Measurements from ENCODE around the gene DDX50. TPM values are rescaled to one million over a fixed set of nuclear protein-coding genes. Genes with fewer than 3 reads are reported as not detected.
"Not testable (repeated sequence)": the region's sequence is repeated elsewhere in the genome, so short reads cannot be mapped to it uniquely, and the experiment has no call there.

DDX50 gene
- polyA plus RNA-seq, 1 experiment = 60.8 TPM

- DNase-seq (ENCODE audit: low read depth, low spot score); H3K4me3 ChIP-seq (ENCODE audit: low read depth, low read length); H3K27me3 ChIP-seq (ENCODE audit: control insufficient read depth, insufficient read depth, low read length); H3K27ac ChIP-seq (ENCODE audit: low read depth, low read length); H3K9me3 ChIP-seq (ENCODE audit: control insufficient read depth, insufficient read depth, low read length); POLR2A ChIA-PET: not testable (repeated sequence)
- CTCF ChIA-PET = interaction anchor here (0.6 kb wide), 1 partner anchor 14 kb away, joined by 4 read pairs; no protein-coding TSS in a partner anchor
Observed at GRCh38 chr10:68932860-68933259, 31.7 kb downstream of the DDX50 start.

GRCh38 chr10:68934994-68935393 lies 33.9 kb downstream of the DDX50 start:
- POLR2A ChIA-PET = no interaction called here
- no peak overlapping the region for H3K27ac ChIP-seq (ENCODE audit: low read depth, low read length)
- H3K27me3 ChIP-seq (ENCODE audit: control insufficient read depth, insufficient read depth, low read length) = no peaks in the 10 kb centered on the region
- CTCF ChIA-PET = interaction anchor here (0.5 kb wide), 1 partner anchor 43 kb away, joined by 4 read pairs; no protein-coding TSS in a partner anchor
- no peak for DNase-seq (ENCODE audit: low read depth, low spot score)
- no peak for TF ChIP-seq CTCF (IDR thresholded peaks at IDR 0.05; ENCODE audit: low read depth, low read length)
- no peaks in the 10 kb centered on the region for H3K9me3 ChIP-seq (ENCODE audit: control insufficient read depth, insufficient read depth, low read length)
- no peak overlapping the region for H3K4me3 ChIP-seq (ENCODE audit: low read depth, low read length)

GRCh38 chr10:68938117-68938516 lies 37.0 kb downstream of the DDX50 start:
- Histone ChIP-seq H3K9me3 (ENCODE audit: control insufficient read depth, insufficient read depth, low read length) (no peaks in the 10 kb centered on the region), H3K4me3 (ENCODE audit: low read depth, low read length) (no peak overlapping the region), H3K27ac (ENCODE audit: low read depth, low read length) (no peak overlapping the region), H3K27me3 (ENCODE audit: control insufficient read depth, insufficient read depth, low read length) (no peaks in the 10 kb centered on the region)
- DNase-seq (ENCODE audit: low read depth, low spot score) = no peak
- no peak for TF ChIP-seq CTCF (IDR thresholded peaks at IDR 0.05; ENCODE audit: low read depth, low read length)
- ChIA-PET POLR2A (interaction anchor here (0.7 kb wide), 1 partner anchor 130 kb away, joined by 6 read pairs; no protein-coding TSS in a partner anchor), CTCF (interaction anchor here (0.7 kb wide), 1 partner anchor 166 kb away, joined by 3 read pairs; no protein-coding TSS in a partner anchor)

GRCh38 chr10:68938884-68939283 lies 37.8 kb downstream of the DDX50 start:
- TF ChIP-seq CTCF (IDR thresholded peaks at IDR 0.05; ENCODE audit: low read depth, low read length) = no peak
- no peaks in the 10 kb centered on the region for H3K9me3 ChIP-seq (ENCODE audit: control insufficient read depth, insufficient read depth, low read length)
- H3K27me3 ChIP-seq (ENCODE audit: control insufficient read depth, insufficient read depth, low read length) = no peaks in the 10 kb centered on the region
- H3K4me3 ChIP-seq (ENCODE audit: low read depth, low read length) = no peak overlapping the region
- CTCF ChIA-PET = no interaction called here
- no peak for DNase-seq (ENCODE audit: low read depth, low spot score)
- no peak overlapping the region for H3K27ac ChIP-seq (ENCODE audit: low read depth, low read length)
- POLR2A ChIA-PET = no interaction called here

- H3K4me3 ChIP-seq (ENCODE audit: low read depth, low read length); POLR2A ChIA-PET; H3K27ac ChIP-seq (ENCODE audit: low read depth, low read length); H3K27me3 ChIP-seq (ENCODE audit: control insufficient read depth, insufficient read depth, low read length); CTCF ChIA-PET; H3K9me3 ChIP-seq (ENCODE audit: control insufficient read depth, insufficient read depth, low read length); DNase-seq (ENCODE audit: low read depth, low spot score): not testable (repeated sequence)
Observed at GRCh38 chr10:68940917-68941316, 39.8 kb downstream of the DDX50 start.

- CTCF ChIA-PET = no interaction called here
- H3K9me3 ChIP-seq (ENCODE audit: control insufficient read depth, insufficient read depth, low read length) = no peaks in the 10 kb centered on the region
- H3K27me3 ChIP-seq (ENCODE audit: control insufficient read depth, insufficient read depth, low read length) = no peaks in the 10 kb centered on the region
- no peak for DNase-seq (ENCODE audit: low read depth, low spot score)
- POLR2A ChIA-PET = no interaction called here
- no peak overlapping the region for H3K27ac ChIP-seq (ENCODE audit: low read depth, low read length)
- H3K4me3 ChIP-seq (ENCODE audit: low read depth, low read length) = no peak overlapping the region
- TF ChIP-seq CTCF (IDR thresholded peaks at IDR 0.05; ENCODE audit: low read depth, low read length) = no peak
Observed at GRCh38 chr10:68950598-68950997, 49.5 kb downstream of the DDX50 start.

Data from AG04450 (cell line).